Ovary (tissue), 9 donors: ENCODE measurements around the gene YOD1. TPM values are rescaled to one million over a fixed set of nuclear protein-coding genes. Genes with fewer than 3 reads are reported as not detected.

Experiments
- DNase-seq, 5 donors: peaks; one replicate each; pipeline ENCODE4 v3.0.0-alpha.2; 2019 to 2020
- H3K27ac ChIP-seq, 2 donors: fragments of 200-600 bp; one replicate each; pipeline versions ENCODE4 v1.5.1 to v1.8.0; 2019 to 2022
- H3K27me3 ChIP-seq: fragments of 200-600 bp; one replicate; pipeline ENCODE4 v1.8.0; 2022
- H3K36me3 ChIP-seq: fragments of 200-600 bp; sonication (generic); one replicate; pipeline ENCODE4 v1.5.1; 2019
- H3K4me1 ChIP-seq: one replicate; pipeline ENCODE4 v1.8.1; 2013; ENCODE audit warnings: mild to moderate bottlenecking, moderate library complexity; ENCODE audit not compliant: insufficient read depth
- H3K4me3 ChIP-seq: fragments of 200-600 bp; sonication (generic); one replicate; pipeline ENCODE4 v1.5.1; 2017
- H3K9me3 ChIP-seq, 2 donors: fragments of 200-600 bp in 1 of 2; sonication (generic) in 1 of 2; one replicate each; pipeline versions ENCODE4 v1.5.1 to v1.8.1; 2013 to 2019; ENCODE audit warnings: mild to moderate bottlenecking in 1 of 2, moderate library complexity in 1 of 2
- EP300 ChIP-seq: sonication (generic); formaldehyde crosslinking; IDR thresholded peaks from one replicate; pipeline ENCODE4 v1.6.1; 2017; ENCODE audit warnings: antibody characterized with exemption
- POLR2A ChIP-seq: fragments of 450-650 bp; IDR thresholded peaks from one replicate; pipeline ENCODE4 v1.6.1; 2017; ENCODE audit warnings: antibody characterized with exemption, mild to moderate bottlenecking, moderate library complexity
- WGBS, 3 donors: extraction: QIAGEN DNeasy Blood & Tissue Kit in 1 of 3; methylation state at CpG; one replicate each; pipeline versions ENCODE4 v1.1.5 to v1.1.7; 2013 to 2017; 5-methylcytosine and 5-hydroxymethylcytosine counted together
- intact Hi-C, 4 donors: fragments of 100-400 bp; cut with DNase I; formaldehyde crosslinking; loops; one replicate each; pipeline versions ENCODE4 v1.11.0 to v1.15.1; 2022 to 2023
- polyA plus RNA-seq, 2 donors: library from polyadenylated mRNA; stranded (reverse); fragments of 200-250 nt in 1 of 2; fragments of 350-450 nt in 1 of 2; fragmentation: Illumina TruSeq in 1 of 2; extraction: RNeasy Lipid Tissue Mini Kit (QIAGEN cat#74804) in 1 of 2; gene quantifications; one replicate each; pipeline ENCODE4 v1.2.3, GENCODE V29; 2013 to 2014
- total RNA-seq, 7 donors: library from RNA; depleted of rRNA in 2 of 7; stranded (reverse); fragments of >200 nt in 2 of 7; fragmentation: NEBNext Ultra II Directional in 3 of 7; extraction: Animal tissue kit (Norgen Biotek cat#: 25700) in 3 of 7; gene quantifications; one replicate each; pipeline versions ENCODE4 v1.1.0 to v1.2.4, GENCODE V29; 2016 to 2023
- TF ChIP-seq, protein P1 (sequence below), 3 donors: fragments of 450-650 bp in 2 of 3; fragments of 200-600 bp in 1 of 3; IDR thresholded peaks; one replicate each; pipeline versions ENCODE4 v1.5.1 to v1.8.0; 2016 to 2022; ENCODE audit warnings: antibody characterized with exemption in 3 of 3, mild to moderate bottlenecking in 1 of 3
- donor health status: DM: no; HTN: no; CAD: no; lungs with moderate emphysema.
- donor health status: DM: no; HTN: no; CAD: no.
- donor health status: Bipolar disorder and iron deficiency.
- donor health status: DM: yes; HTN: yes; CAD: no.
- donor health status: DM: no; HTN: no; CAD: no.
- donor health status: DM: yes; HTN: yes; CAD: no.

YOD1 gene
- total and polyA plus RNA-seq, 9 donors = 2.2 to 8.4 (median 6.0) TPM

- Histone ChIP-seq H3K4me1 (no peaks in the 10 kb centered on the region), H3K36me3 (no peaks in the 10 kb centered on the region), H3K27ac (no peak overlapping the region), H3K4me3 (no peak overlapping the region), H3K9me3 (no peaks in the 10 kb centered on the region), H3K27me3 (no peaks in the 10 kb centered on the region)
- WGBS, 3 donors = 72 to 75% (median 74%) methylated on average over 7 of the region's 7 CpGs
- TF ChIP-seq, protein P1, sequence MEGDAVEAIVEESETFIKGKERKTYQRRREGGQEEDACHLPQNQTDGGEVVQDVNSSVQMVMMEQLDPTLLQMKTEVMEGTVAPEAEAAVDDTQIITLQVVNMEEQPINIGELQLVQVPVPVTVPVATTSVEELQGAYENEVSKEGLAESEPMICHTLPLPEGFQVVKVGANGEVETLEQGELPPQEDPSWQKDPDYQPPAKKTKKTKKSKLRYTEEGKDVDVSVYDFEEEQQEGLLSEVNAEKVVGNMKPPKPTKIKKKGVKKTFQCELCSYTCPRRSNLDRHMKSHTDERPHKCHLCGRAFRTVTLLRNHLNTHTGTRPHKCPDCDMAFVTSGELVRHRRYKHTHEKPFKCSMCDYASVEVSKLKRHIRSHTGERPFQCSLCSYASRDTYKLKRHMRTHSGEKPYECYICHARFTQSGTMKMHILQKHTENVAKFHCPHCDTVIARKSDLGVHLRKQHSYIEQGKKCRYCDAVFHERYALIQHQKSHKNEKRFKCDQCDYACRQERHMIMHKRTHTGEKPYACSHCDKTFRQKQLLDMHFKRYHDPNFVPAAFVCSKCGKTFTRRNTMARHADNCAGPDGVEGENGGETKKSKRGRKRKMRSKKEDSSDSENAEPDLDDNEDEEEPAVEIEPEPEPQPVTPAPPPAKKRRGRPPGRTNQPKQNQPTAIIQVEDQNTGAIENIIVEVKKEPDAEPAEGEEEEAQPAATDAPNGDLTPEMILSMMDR (IDR thresholded peaks at IDR 0.05) = no peak
- TF ChIP-seq POLR2A (no peak), EP300 (no peak)
- intact Hi-C loops = no loop called here
- DNase-seq = no peak
Observed at GRCh38 chr1:207009945-207010344, 41.1 kb downstream of the YOD1 start.

DNA sequence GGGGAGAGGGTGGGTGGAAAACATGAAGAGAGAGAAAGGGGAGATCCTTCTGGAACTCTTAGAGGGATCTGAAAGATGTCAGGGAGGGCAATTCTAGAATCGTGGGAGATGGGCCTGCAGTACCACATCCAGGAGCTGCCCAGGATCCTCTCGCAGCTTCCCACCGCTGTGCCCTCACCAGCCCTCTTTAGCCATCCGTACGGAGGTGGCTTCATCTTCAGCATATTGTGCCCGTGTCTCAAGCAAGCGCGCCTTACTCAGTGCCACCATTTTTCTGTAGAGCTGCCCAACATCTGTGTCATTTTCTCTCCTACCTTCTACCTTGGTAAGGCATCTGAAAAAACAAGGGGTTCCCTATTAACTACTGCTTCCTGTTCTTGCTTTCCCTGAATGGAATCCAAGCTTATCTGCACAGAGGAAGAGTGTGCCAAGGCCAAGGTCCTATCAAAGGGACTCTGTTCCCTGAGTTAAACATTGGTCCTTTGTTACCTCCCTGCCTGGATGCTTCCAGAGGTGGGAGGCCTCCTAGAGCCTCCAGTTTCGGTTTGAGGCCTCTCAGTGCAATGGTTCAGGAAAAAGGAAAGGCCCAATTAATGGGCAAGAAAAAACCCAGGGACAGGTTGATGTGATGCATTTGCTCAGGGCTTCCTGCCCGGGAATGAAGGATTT lies 41.7 kb downstream of the YOD1 start:
- Histone ChIP-seq H3K9me3 (no peaks in the 10 kb centered on the region), H3K27me3 (no peaks in the 10 kb centered on the region), H3K4me3 (no peak overlapping the region), H3K27ac (no peak overlapping the region), H3K4me1 (no peaks in the 10 kb centered on the region), H3K36me3 (no peaks in the 10 kb centered on the region)
- intact Hi-C loops = no loop called here
- TF ChIP-seq EP300 (no peak), POLR2A (no peak)
- TF ChIP-seq, protein P1 (IDR thresholded peaks at IDR 0.05) = no peak
- no peak for DNase-seq
- 88 to 92% (median 89%) methylated on average over 10 of the region's 10 CpGs for WGBS, 3 donors

- H3K36me3 ChIP-seq = no peaks in the 10 kb centered on the region
- intact Hi-C loops = no loop called here
- no peak for DNase-seq
- WGBS, 3 donors = 72 to 78% (median 74%) methylated on average over 5 of the region's 5 CpGs
- no peaks in the 10 kb centered on the region for H3K27me3 ChIP-seq
- H3K4me3 ChIP-seq = no peak overlapping the region
- H3K4me1 ChIP-seq = no peaks in the 10 kb centered on the region
- no peaks in the 10 kb centered on the region for H3K9me3 ChIP-seq
- TF ChIP-seq EP300 (no peak), POLR2A (no peak)
- TF ChIP-seq, protein P1 (IDR thresholded peaks at IDR 0.05) = no peak
- H3K27ac ChIP-seq = no peak overlapping the region
Observed at GRCh38 chr1:207007352-207008033, 43.5 kb downstream of the YOD1 start.

DNA sequence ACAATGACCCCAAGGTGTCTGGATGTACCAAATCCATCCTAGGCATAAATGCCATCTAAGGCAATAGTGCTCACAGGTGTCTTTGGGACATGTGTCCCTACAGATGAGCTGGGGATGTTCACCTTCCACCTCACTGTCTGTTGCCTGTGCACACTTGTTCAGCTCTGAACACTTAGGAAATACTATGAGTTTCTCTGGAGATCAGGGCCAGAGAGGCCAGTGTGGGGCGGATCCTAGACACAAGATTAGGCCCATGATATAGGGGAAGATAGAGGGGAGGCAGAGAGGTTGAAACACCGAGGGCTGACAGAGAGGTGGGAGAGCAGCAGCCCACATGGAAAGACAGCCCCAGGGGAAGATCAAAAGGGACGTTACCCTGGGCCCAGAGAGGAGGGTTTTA lies 44.1 kb downstream of the YOD1 start:
- intact Hi-C loops = no loop called here
- H3K36me3 ChIP-seq = no peaks in the 10 kb centered on the region
- no peaks in the 10 kb centered on the region for H3K27me3 ChIP-seq
- H3K9me3 ChIP-seq = no peaks in the 10 kb centered on the region
- DNase-seq = no peak
- no peaks in the 10 kb centered on the region for H3K4me1 ChIP-seq
- 69 to 75% (median 73%) methylated on average over 3 of the region's 3 CpGs for WGBS, 3 donors
- TF ChIP-seq EP300 (no peak), POLR2A (no peak)
- TF ChIP-seq, protein P1 (IDR thresholded peaks at IDR 0.05) = no peak
- no peak overlapping the region for H3K4me3 ChIP-seq
- no peak overlapping the region for H3K27ac ChIP-seq
